ENCODE results near the gene ATF4. TPM values are rescaled to one million over a fixed set of nuclear protein-coding genes. Genes with fewer than 3 reads are reported as not detected.

The ATF4 gene, protein sequence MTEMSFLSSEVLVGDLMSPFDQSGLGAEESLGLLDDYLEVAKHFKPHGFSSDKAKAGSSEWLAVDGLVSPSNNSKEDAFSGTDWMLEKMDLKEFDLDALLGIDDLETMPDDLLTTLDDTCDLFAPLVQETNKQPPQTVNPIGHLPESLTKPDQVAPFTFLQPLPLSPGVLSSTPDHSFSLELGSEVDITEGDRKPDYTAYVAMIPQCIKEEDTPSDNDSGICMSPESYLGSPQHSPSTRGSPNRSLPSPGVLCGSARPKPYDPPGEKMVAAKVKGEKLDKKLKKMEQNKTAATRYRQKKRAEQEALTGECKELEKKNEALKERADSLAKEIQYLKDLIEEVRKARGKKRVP
- 181 and 185 TPM in 2 replicates for total RNA-seq (2014; rRNA removed)
- 233 TPM for polyA plus RNA-seq (2012)

DNA sequence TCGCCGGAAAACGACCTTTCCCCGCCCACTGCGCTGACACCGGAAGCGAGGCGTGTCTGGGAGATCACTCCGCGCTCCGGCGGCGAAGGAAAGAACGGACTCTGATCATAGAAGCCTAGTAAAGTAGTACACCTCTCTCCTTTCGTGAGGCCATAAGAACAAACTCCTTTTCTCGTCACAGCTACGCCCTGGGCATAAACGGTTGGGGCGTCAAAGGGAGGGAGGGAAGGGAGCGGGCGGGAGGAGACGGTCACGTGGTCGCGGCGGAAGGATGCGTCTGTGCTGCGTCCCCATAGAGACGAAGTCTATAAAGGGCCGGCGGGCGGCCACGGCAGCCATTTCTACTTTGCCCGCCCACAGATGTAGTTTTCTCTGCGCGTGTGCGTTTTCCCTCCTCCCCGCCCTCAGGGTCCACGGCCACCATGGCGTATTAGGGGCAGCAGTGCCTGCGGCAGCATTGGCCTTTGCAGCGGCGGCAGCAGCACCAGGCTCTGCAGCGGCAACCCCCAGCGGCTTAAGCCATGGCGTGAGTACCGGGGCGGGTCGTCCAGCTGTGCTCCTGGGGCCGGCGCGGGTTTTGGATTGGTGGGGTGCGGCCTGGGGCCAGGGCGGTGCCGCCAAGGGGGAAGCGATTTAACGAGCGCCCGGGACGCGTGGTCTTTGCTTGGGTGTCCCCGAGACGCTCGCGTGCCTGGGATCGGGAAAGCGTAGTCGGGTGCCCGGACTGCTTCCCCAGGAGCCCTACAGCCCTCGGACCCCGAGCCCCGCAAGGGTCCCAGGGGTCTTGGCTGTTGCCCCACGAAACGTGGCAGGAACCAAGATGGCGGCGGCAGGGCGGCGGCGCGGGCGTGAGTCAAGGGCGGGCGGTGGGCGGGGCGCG, at the start of gene ATF4:
Gene ATF4 (plus strand): TSS at position 337 of the 880 bp plus-strand sequence. CDS start 884 bp downstream, outside the sequence.
- no peak for DNase-seq (ENCODE audit: low read depth)

GRCh38 chr22:39471381-39472141, 48.8 kb upstream of the ATF4 start:
- DNase-seq (ENCODE audit: low read depth) = no peak

GRCh38 chr22:39472570-39473556, 47.5 kb upstream of the ATF4 start:
- no peak for DNase-seq (ENCODE audit: low read depth)

DNA sequence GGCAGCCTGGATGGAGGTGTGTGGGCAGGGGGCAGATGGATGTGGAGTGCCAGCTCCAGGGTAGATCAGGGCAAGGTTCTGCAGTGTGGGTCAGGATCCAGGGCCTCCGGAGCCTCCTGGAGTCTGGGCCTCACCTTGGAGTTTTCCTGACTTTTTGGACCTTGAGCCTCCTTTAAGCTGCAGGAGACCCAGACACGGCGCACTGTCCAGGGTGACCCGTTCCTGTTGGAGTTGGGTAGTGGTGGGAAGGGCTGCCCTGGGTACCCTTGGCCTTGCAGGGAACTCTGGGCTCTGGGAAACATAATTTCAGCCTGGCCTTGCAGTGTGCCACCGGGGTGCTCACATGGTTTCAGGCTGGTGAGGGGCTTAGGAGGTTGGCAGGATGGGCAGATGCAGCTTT, 46.5 kb upstream of the ATF4 start:
- no peak for DNase-seq (ENCODE audit: low read depth)

DNA sequence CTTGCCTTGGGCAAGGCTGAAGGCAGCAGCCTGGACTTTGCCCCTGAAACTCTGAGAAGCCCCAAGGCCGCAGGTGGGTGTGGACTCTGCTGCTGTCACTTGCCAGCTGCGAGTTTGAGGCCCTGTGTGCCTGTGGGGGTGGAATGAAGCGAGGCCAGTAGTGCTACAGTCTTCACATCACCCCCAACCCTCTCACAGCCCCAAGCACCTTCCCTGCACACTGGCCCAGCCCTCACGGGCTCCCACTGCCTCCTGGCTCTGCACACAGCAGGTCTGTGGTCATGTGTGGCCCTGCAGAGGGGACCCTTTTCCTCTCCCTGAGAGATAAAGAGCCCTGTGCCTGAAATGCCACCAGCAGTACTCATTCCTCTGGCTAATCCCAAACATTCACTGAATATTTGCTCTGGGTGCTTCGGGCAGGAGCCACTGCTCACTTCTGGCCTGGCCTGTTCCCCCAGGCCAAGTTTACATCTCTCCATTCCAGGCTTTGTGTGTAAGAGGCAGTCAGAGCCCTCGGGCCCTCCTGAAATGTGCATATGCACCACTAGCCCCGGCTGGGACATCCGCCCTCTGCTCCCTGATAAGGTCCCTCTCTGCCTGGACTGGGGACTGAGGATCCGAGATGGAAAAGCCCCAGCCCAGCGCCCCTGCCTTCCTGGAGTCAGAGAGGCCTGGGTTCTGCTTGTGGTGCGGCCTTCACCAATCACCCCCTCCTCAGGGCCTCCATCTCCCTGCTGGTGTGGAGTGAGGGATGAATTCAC, 45.8 kb upstream of the ATF4 start:
- DNase-seq (ENCODE audit: low read depth) = no peak

DNA sequence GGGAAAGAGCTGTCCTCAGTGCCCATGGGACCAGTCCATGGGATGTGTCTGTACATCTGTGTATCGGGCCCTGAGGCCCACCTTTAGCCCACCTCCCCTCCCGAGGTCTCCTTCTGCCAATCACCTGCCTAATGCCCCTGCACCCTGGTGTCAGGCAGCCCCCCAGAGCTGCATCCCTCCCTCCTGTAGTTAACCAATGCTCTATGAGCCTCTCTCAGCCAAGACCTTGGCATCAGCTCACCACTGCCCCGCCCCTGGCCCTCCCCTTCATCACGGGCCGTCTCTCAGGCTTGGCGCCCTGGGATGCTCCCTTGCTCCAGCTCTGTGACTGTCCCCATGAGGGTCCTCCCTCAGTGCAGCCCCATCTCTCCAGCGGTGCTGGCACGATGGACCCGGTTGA, 45.0 kb upstream of the ATF4 start:
- no peak for DNase-seq (ENCODE audit: low read depth)

- no peak for DNase-seq (ENCODE audit: low read depth)
These were observed 44.5 kb upstream of the ATF4 start for GRCh38 chr22:39475902-39476301.

DNA sequence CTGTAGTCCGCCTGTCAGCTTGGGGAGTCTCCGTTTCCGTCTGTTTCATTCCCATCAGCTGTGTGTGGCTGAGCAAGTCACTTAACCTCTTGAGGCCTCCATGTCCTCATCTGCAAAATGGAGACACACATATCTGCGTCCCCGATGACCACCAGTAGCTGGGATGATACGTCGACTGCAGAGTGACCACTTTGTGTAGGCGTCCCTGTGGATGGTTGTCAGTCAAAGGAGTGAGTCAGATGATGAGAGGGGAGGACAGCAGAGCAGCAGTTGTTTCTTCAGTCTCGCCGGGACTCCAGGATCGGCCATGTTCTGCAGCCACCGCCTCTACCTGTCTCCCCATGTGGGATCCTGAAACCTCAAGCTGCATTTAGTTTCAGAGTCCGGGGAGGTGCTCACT, 43.7 kb upstream of the ATF4 start:
- DNase-seq (ENCODE audit: low read depth) = no peak

DNA sequence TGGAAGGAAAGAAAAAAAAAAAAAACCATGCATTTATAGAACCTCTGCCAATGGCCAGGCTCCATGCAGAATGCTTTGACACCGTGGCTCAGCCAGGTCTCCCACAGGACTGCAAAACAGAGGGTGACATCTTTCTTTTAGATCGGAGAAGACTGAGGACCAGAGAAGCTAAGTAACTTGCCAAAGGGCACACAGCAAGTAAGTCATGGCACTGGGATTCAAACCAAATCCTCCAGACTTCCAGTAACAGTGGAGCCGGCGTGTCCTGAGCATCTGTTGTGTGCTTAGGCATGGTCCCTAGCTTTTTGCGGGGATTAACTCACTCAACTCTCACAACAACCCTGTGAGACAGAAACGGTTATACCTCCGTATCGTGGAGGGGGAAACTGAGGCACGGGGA, 42.8 kb upstream of the ATF4 start:
- no peak for DNase-seq (ENCODE audit: low read depth)

- DNase-seq (ENCODE audit: low read depth) = no peak
These were observed 41.9 kb upstream of the ATF4 start for GRCh38 chr22:39478441-39478850.

- DNase-seq (ENCODE audit: low read depth) = no peak
These were observed 41.1 kb upstream of the ATF4 start for GRCh38 chr22:39479254-39479653.

- no peak for DNase-seq (ENCODE audit: low read depth)
These were observed 39.8 kb upstream of the ATF4 start for GRCh38 chr22:39480557-39480956.

GRCh38 chr22:39481054-39481453, 39.3 kb upstream of the ATF4 start:
- DNase-seq (ENCODE audit: low read depth) = no peak

GRCh38 chr22:39481595-39481994, 38.8 kb upstream of the ATF4 start:
- no peak for DNase-seq (ENCODE audit: low read depth)

DNA sequence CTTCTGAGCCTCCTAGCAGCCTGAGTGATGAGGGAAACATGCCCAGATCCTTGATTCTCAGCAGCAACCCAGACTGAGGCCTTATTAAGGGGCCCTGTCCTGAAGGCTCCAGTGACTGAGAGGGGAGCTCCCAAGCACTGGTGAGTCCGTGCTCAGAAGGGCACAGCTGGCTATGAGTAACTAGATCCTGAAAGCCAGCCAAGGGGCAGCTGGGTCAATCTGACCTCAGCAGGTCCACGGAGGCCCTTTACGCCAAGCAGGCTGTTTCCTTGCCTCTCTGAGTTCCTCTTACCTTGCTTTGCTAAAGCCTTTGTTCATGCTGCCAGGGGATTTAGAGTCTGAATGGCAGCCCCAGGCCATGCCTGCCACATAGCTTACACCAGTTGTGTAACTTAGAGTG, 37.6 kb upstream of the ATF4 start:
- peak; percentile 74 for DNase-seq (ENCODE audit: low read depth)

DNA sequence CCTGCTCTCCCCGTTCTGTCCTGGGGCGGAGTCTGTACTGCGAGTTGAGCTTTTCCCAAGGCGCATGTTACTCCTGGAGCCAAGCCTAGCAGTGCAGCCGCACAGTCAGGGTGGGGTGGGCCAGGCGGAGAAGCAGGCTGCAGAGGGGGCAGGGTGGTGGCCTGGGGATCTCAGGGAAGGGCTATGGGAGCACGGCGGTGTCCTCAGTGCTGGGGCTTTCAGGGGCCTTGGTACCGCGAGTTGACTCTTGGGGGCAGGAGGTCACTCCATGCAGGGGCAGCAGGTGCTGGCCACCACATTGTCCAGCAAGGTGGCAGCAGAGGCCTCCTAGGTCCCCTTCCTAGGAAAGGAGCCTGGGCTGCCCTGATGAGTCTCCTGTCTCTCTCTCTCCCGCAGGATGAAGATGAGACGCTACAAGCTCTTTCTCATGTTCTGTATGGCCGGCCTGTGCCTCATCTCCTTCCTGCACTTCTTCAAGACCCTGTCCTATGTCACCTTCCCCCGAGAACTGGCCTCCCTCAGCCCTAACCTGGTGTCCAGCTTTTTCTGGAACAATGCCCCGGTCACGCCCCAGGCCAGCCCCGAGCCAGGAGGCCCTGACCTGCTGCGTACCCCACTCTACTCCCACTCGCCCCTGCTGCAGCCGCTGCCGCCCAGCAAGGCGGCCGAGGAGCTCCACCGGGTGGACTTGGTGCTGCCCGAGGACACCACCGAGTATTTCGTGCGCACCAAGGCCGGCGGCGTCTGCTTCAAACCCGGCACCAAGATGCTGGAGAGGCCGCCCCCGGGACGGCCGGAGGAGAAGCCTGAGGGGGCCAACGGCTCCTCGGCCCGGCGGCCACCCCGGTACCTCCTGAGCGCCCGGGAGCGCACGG, 33.2 kb upstream of the ATF4 start:
- no peak for DNase-seq (ENCODE audit: low read depth)

GRCh38 chr22:39487826-39488520, 32.4 kb upstream of the ATF4 start:
- no peak for DNase-seq (ENCODE audit: low read depth)

GRCh38 chr22:39488563-39489083, 31.7 kb upstream of the ATF4 start:
- no peak for DNase-seq (ENCODE audit: low read depth)
